HT-29 (cell line): Measurements from ENCODE around the gene PPIAL4G. TPM values are rescaled to one million over a fixed set of nuclear protein-coding genes. Genes with fewer than 3 reads are reported as not detected.
"Not testable (repeated sequence)": the region's sequence is repeated elsewhere in the genome, so short reads cannot be mapped to it uniquely, and the experiment has no call there.

Source experiments
- DNase-seq: peaks from one replicate; pipeline ENCODE4 v3.0.0-alpha.2; 2015; ENCODE audit warnings: low spot score
- total RNA-seq: library from RNA; depleted of rRNA; stranded (reverse); fragments of >200 nt; shearing (Covaris generic); gene quantifications from 2 replicates; pipeline ENCODE4 v1.2.3, GENCODE V29; 2014; rRNA removed

Gene PPIAL4G
- not detected in 2 replicates for total RNA-seq

DNA sequence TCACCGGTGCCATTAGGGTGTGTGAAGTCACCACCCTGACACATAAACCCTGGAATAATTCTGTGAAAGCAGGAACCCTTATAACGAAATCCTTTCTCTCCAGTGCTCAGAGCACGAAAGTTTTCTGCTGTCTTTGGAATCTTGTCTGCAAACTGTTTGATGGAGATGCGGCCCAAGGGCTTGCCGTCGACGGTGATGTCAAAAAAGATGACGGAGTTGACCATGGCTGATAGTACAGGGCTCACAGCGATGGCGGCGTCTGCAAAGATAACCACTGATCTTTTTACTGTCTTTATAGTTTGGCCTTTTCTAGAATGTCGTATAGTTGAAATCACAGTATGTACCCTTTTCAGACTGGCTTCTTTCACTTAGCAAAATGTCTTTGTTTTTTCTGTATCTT lies at the start of gene PPIAL4G:
Gene PPIAL4G (minus strand): TSS at position 274 of the 400 bp plus-strand sequence. CDS start 50 bp downstream, at position 224.
- not testable (repeated sequence) for DNase-seq

DNA sequence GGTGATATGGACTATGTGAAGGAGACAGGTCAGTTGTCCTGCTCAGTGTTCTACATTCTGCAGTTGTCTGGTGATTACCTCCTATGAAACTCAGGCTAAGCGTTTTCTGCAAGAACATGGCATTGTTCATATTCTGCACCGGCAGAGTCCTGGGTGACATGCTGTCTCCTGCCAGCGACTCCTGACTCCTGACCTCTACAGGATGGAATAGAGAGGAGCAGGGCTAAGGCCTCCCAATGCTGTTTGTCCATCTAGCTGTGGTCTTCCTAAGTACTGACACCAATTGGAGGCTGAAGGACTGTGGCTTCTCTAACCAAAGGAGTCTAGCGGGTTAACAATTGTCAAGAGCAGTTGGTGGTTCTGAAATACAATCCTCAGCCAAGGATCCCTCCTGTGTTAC lies 49.1 kb upstream of the PPIAL4G start:
- DNase-seq: peak; percentile 10

DNA sequence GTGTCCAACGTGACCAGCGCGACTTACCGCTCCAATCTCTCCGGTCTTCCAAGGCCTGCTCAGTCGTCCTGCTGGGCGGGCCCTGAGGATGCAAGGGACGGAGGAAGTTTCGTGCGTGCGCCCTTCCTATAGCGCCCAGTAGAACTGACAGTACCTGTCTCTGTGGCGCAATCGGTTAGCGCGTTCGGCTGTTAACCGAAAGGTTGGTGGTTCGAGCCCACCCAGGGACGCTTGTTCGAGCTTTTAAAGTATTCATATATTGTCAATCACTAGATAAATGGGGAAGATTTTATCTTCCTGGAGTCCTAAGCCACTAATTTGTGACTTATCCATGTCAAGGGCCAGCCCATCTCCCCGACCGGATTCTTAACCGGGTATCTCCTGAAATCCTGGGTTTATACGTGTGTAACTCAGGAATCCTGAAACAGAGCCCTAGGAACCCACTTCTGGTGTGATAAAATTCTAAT lies 46.0 kb upstream of the PPIAL4G start:
- peak; percentile 67 for DNase-seq

DNA sequence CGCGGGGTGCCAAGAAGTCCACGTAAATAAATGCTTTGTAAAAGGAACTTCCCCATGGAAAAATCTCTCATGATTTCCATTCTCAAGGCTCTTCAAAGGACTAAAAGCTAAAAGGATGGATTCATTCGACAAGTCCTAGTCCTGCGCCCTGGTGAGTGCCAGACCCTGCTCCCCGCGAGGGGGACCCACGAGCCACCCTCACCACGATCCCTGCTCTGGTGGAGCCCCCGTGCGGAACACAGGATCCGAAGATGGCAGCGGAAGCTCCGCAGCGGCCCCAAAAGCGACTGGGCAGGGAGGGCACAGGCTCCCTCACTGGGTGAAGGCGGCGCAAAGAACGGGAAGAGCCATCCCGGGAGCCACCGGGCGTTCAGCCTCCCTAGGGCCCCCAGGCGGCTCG lies 45.5 kb upstream of the PPIAL4G start:
- not testable (repeated sequence) for DNase-seq

DNA sequence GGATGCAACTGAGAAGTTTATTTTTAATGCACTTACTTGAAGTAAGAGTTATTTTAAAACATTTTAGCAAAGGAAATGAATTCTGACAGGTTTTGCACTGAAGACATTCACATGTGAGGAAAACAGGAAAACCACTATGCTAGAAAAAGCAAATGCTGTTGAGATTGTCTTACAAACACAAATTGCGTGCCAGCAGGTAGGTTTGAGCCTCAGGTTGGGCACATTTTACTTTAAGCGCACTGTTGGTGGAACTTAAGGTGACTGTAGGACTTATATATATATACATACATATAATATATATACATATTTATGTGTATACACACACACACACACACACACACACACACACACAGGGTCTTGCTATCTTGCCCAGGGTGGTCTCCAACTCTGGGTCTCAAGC lies 43.5 kb upstream of the PPIAL4G start:
- not testable (repeated sequence) for DNase-seq

DNA sequence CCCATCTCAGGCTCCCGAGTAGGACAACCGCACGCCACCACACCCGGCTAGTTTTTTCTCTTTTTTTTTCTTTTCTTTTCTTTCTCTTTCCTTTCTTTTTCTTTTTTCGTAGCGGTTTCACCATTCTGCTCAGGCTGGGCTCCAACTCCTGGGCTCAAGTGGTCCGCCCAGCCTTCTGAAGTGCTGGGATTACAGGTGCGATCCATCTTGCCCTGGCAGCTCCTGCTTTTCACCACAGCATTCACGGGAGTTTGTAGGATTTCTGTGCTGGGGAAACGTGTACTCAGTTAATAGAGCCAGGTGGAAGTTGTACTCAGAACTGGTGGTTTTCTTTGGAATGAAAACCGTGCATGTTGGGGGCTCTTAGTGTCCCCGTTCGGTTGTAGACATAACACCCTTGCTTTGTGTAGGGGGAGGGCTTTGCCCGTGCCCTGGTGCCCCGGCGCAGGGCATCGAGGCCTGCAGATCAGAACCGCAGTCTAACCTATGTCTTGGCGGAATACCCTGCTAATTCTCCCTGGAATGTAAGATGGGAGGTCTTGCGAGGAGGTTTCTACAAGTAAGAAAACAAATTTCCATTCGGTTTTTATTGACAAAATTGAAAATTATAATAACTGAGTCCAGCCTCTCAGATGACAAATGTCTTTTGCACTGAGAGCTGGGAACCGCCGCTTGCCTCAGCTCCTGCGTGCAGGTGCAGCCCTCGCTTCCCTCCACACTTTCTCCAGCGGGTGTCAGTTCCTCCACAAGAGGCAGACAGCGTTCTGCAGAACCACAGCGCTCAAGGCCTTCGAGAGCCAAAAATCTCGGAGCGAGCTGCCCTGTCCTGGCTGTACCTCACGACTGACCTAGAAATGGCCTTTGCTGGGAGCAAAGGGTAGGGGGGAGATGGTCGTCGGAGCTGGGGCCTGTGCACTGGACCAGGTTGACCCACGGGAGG lies 40.4 kb upstream of the PPIAL4G start:
- not testable (repeated sequence) for DNase-seq

DNA sequence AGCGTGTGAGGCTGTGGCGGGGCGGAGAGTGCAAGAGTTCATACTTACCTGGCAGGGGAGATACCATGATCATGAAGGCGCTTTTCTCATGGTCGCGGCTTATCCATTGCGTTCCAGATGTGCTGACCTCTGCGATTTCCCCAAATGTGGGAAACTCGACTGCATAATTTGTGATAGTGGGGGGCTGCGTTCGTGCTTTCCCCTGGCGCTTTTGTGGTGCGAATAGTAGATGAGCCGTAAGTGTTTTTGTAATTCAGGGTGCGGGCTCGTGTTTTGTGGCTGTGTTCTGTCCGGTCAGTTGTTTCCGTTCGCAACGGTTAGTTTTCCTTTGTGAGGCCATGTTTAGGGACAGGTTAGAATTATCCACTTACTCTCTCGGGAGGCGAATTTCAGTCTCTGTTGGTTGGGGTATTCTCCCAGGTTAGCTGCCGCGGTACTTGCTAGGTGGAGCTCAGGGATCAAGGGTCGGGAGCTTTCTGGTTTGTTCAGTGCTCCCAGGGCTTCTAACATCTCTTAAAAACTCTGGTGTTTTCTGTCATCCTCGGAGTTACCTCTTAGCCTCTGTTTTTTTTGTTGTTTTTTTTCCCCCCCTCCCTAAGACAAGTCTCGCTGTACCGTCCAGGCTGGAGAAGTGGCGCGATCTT lies 39.6 kb upstream of the PPIAL4G start:
- DNase-seq: peak; percentile 99

DNA sequence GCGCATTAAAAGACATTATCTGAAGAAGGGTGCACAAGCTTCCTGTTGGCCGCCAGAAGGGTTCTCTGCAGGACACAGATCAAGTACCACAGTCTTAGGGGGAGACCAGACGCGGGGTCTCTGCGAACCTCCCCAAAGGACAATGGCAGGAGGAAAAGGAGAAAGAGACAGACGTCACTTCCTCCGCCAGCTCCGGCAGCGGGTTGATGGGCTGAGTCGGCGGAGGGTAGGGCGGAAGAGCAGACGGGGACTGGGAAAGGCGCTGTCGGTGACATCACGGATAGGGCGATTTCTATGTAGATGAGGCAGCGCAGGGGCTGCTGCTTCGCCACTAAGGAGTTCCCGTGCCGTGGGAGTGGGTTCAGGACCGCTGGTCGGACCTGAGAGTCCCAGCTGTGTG lies 39.0 kb upstream of the PPIAL4G start:
- DNase-seq: peak; percentile 86

DNA sequence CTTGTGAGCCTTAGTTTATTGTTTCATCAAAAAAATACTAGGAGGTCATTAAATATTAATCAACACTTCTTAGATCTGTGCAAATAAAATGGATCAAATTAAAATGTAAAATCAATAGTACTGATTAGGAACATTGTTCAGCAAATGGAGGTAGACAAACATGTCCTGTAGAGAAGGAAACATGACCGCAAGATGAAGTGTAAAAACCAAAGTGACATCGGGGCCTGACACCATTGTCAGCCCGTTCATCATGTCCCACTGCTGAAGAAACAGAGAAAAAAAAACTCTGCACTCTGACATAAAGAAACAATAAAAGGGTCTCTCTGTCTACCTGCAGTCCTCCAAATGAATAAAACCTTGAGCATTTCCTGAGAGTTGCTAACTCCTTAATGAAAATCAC lies 31.2 kb upstream of the PPIAL4G start:
- DNase-seq: not testable (repeated sequence)

DNA sequence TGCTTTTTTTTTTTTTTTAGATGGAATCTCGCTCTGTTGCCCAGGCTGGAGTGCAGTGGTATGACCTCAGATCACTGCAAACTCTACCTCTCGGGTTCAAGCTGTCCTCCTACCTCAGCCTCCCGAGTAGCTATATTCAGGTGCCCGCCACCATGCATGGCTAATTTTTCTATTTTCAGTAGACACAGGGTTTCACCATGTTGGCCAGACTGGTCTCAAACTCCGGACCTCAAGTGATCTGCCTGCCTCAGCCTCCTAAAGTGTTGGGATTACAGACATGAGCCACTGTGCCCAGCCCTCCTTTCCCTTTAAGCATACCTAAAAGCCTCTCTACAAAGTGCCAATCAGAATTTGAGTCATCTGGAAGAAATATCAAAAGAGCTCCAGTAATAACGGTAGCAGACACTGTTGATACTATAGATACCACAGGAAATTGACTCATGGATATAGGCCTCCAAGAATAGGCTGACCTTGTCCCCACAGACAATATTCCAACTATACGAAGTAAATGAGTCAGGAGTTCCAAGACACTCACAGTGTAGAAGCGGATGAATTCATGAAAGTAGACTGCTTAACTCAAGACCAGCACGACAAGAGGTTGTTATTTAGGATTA lies 29.6 kb upstream of the PPIAL4G start:
- not testable (repeated sequence) for DNase-seq

DNA sequence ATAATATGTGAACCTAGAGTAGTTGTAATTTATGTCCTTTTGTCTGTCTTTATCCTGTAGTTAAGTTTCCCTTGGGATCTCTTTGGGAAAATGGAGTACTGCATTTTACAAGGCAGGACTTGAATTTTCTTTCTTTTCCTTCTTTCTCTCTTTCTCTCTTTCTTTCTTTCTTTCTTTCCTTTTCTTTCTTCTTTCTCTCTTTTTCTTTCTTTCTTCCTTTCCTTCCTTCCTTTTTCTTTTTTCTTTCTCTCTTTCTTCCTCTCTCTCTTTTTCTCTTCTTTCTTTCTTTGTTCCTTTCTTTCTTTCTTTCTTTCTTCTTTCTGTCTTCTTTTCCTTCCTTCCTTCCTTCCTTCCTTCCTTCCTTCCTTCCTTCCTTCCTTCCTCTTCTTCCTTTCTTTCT lies 10.8 kb upstream of the PPIAL4G start:
- DNase-seq: not testable (repeated sequence)

DNA sequence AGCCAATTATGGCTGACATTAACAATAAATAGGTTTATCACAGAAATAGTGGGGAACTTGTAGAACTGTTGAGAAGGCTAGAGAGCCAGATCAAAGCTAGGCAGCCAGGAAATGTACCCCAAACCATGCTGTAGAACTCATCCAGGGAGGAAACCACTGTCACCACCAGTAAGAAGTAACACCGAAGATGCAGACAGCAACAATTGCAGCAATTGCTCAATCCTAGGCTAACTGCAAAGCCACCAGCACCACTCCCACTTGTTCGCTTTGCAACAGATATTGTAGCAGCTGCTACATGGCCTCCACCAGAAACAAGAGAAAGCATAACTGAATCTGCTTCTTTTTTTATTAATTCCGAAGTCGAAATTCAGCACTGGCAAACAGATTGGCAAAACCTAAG lies 2.0 kb downstream of the PPIAL4G start:
- DNase-seq: not testable (repeated sequence)

DNA sequence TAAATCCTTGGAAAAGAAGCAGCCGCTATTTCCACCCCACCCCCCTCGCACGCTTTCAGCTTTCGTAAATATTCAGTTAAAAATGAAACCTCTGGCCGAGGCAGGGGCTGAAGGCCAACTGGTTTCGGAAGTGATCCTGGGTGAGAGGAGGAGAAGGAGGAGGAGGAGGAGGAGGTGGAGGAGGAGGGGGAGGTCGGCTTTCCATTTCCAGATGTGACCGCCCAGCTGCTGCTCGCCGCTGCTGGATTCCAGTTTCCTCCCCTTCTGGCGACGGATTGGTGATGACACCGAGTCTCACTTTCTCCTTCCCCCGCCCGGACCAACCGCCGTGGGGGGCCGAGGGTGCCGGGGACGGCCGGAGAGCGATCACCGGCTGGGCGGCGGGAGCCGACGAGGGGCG lies 23.4 kb downstream of the PPIAL4G start:
- not testable (repeated sequence) for DNase-seq

DNA sequence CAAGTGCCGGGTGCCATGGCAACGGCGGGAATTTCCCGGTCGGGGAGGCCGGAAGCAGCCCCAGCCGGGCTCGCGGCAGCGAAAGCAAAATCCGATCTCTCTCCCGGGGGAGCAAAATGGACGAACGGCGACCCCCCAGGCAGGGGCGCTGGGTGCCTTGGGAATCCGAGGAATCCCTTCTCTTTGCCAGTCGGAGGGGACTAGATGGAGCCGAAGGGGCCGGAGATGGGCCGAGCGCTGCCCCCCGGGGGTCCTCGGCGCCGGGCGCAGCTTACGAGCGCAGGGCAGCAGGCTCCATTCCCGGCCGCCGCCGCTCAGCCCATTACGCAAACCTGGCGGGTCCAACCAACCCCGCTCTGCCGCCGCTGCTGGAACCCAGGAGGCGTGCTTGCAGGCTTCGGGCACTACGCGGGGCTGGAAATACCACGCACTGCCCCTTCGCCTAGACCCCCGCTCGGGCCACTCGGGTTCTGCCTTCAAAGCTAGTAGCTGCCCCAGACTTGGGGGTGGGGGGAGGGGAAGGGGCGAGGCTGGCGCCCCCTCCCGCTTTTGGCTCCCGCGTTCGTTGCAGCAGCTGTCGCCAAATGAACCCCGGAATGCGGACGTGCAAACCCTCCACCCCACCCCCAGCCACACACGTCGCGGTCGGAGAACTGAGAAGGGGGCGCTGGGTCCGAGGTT lies 24.1 kb downstream of the PPIAL4G start:
- peak; percentile 27 for DNase-seq

DNA sequence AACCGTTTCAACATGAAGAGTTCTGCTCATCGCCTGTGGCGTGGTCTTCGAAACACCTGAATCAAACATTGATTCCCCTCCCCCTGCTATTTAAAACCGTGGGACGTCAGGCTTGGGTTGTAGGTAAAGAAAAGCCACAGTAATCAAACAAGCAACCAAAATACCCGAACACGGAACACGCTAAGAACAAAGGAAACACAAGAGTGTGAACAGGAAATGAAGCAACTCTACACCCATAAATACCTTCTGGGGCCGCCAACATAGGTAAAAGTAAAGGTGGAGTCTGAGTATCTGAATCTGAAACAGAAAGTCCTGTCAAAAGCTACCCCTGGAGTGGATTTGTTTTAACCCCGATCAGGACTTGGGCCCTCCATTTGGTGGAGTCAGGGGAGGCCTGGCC lies 24.7 kb downstream of the PPIAL4G start:
- DNase-seq: not testable (repeated sequence)

DNA sequence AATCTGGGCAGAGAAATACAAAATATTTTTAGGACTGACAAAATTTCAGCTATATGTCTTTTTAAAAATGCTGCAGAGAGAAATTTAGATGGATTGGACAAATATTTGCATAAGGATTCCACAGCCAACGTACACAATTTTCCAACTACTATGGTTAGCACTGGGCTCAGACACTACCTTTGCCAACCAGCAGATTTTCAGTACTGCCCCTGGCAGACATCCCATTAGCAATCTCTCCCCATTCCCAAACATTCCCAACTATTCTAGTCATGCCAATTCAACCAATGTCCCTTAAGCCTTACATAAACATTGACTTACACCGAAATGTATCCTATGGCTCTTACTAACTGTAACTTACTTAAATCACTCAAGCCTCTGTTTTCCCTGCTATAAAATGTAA lies 30.3 kb downstream of the PPIAL4G start:
- not testable (repeated sequence) for DNase-seq

DNA sequence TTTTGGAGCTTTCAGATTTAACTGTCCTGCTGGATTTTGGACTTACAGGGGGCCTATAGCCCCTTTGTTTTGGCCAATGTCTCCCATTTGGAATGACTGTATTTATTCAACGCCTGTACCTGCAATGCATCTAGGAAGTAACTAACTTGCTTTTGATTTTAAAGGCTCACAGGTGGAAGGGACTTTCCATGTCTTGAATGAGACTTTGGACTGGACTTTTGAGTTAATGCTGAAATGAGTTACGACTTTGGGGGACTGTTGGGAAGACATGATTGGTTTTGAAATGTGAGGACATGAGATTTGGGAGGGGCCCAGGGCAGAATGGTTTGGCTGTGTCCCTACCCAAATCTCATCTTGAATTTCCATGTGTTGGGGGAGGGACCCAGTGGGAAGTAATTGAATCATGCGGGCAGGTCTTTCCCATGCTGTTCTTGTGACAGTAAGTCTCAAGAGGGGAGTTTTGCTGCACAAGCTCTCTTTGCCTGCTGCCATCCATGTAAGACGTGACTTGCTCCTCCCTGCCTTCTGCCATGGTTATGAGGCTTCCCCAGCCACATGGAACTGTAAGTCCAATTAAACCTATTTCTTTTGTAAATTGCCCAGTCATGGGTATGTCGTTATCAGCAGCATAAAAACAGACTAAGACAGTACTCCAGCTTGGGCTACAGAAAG lies 43.3 kb downstream of the PPIAL4G start:
- not testable (repeated sequence) for DNase-seq

DNA sequence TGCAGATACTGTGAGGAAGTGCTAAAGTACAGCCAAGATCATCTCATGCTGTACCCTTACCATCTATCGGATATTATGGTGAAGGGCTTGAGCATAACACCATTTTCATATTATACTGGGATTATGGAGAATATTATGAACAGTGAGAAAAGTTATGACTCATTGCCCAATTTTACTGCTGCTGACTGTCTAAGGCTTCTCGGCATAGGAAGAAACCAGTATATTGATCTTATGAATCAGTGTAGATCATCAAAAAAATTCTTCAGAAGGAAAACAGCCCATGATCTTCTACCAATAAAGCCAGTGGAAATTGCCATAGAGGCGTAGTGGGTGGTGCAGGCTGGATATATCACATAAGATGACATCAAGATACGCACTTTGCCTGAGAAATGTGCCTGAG lies 47.7 kb downstream of the PPIAL4G start:
- DNase-seq: no peak

DNA sequence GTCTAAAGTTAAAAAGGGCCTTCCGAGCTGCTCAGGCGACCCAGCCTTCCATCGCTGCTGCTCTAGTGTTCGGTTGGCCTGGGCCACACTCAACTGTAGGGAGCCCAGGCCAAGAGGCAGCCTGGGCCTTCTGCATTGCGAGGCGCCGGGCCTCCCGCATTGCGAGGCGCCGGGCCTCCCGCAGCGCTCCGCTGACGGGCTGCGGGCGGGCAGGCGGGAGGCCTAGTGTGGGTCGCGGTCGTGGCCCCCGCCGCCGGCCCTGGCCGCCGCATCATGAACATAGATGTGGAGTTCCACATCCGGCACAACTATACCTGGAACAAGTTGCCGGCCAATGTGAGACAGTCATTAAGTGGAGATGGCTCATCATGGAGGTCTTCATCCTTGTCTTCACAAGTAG lies 48.3 kb downstream of the PPIAL4G start:
- no peak for DNase-seq

DNA sequence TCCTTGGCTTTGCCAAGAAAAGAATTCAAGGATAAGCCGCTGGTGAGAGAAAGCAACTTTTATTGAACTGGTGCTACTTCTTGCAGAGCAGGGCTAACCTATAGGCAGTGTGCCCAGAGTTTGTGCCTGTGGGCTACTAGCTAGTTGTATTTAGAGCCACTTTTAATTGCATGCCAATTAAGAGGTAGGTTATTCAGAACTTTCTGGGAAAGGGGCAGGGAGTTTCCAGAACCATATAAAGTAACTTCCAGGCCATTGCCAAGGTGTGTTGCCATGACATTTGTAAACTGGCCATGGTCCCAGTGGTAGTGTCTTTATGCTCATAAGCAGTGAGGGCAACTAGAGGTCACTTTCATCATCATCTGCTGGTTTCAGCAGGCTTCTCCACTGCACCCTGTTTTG lies 50.2 kb downstream of the PPIAL4G start:
- not testable (repeated sequence) for DNase-seq
